Measurements from ENCODE around the gene BCL10. TPM values are rescaled to one million over a fixed set of nuclear protein-coding genes. Genes with fewer than 3 reads are reported as not detected.

The BCL10 gene
- total and polyA plus RNA-seq, 2 of the 13 experiments (the other 11 are each of a cell fraction or from before 2014, with no cell fraction given) = 3.7 to 14.1 TPM

DNA sequence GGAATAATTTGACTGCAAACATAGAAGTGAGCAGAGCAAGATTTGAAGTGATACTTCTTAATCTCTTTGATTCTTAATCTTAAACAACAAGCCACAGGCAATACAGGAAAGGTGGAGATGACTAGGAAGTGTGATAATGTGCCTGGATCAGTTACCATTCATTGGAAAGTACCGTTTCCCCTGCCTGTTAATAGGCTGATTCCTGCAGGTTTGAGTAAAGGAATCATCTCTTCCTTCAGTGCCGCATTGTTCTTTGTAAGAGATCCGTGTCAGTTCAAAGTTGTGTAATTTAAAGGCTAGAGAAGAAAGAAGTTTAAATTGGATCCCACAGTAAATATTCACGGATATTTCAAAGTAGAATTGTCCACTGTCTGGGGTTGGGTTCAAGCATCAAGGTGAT is 43.5 kb upstream of the BCL10 start (continued):
- no peak for TF ChIP-seq RARA (CRISPR knock-in tag; IDR thresholded peaks at IDR 0.05)
- no peak for TF ChIP-seq TOE1 (CRISPR knock-in tag; IDR thresholded peaks at IDR 0.05)
- no peak for TF ChIP-seq ESRRA (CRISPR knock-in tag; IDR thresholded peaks at IDR 0.05; ENCODE audit: low read depth)

DNA sequence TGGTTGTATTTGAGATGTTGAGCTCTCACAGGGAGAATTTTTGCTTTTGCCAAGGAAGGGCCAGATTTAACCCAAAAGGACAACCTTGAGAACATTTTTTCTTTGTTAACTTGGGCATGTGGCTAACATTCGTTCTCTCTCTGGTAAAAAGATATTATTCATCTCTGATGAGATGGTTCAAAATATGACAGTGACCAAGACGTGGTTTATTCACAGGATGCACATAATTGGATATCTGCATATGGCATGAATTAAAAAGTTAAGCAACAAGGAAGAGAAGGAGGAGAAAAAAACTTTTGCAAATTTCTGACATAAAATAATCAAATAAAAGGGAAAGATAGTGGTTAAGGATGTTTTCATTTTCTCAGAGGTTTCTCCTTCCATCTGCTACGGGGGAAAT is 43.1 kb upstream of the BCL10 start:
- no peak overlapping the region for H3K4me2 ChIP-seq (ENCODE audit: low read depth, low read length)
- WGBS (ENCODE audit: low lambda C conversion rate) = over 99% methylated on average over 3 of the region's 3 CpGs
- no TSS peak for BruUV-seq (replicated peaks)
- DNase-seq (ENCODE audit: low spot score) = no peak
- intact Hi-C loops (cut with micrococcal nuclease; ENCODE audit: unreplicated experiment) = no loop called here
- H3K4me1 ChIP-seq (ENCODE audit: insufficient read depth, low read length) = no peaks in the 10 kb centered on the region
- no peaks in the 10 kb centered on the region for H3K9me3 ChIP-seq (ENCODE audit: low read length)
- ChIA-PET CTCF (ENCODE audit: low intra/inter-chr PET ratio, low total read pairs) (no interaction called here), POLR2A (no interaction called here)
- no peaks in the 10 kb centered on the region for H3K79me2 ChIP-seq (ENCODE audit: insufficient read depth, low read length)
- H4K20me1 ChIP-seq (ENCODE audit: insufficient read depth, low read length) = no peaks in the 10 kb centered on the region
- FAIRE-seq = no peak
- H2AFZ ChIP-seq (ENCODE audit: low read length) = no peak overlapping the region
- no peak overlapping the region for H3K27ac ChIP-seq (ENCODE audit: extremely low read length, insufficient read depth, low read length)
- H3K36me3 ChIP-seq (replicated peaks in 1 of 2; ENCODE audit: control insufficient read depth in 1 of 2, insufficient read depth in 2 of 2, low read length in 2 of 2) = peaks cover 10 to 18% of the 10 kb centered on the region in 2 experiments
- H3K9ac ChIP-seq (ENCODE audit: insufficient read depth, low read depth, low read length) = no peak overlapping the region
- ATAC-seq = no peak
- in situ Hi-C loops (cut with HindIII; ENCODE audit: extremely low pct_ligation_motif_present, low pct_unique_long_range_greater_than_20kb) = loop anchor here (10.0 kb wide), 1 partner anchor 375 kb away; no protein-coding TSS in a partner anchor
- H3K4me3 ChIP-seq (replicated peaks in 1 of 3; ENCODE audit: insufficient read depth in 1 of 3, low read depth in 2 of 3, low read length in 3 of 3) = no peak overlapping the region
- no peaks in the 10 kb centered on the region for H3K27me3 ChIP-seq (ENCODE audit: control insufficient read depth in 1 of 2, insufficient read depth in 2 of 2, low read length in 2 of 2)
- TF ChIP-seq MATR3 (CRISPR knock-in tag; IDR thresholded peaks at IDR 0.05) = no peak
- TF ChIP-seq KDM4B (CRISPR knock-in tag; IDR thresholded peaks at IDR 0.05) = no peak
- no peak for TF ChIP-seq ZNF724P (CRISPR knock-in tag; IDR thresholded peaks at IDR 0.05; ENCODE audit: borderline replicate concordance)
- TF ChIP-seq, protein P1, sequence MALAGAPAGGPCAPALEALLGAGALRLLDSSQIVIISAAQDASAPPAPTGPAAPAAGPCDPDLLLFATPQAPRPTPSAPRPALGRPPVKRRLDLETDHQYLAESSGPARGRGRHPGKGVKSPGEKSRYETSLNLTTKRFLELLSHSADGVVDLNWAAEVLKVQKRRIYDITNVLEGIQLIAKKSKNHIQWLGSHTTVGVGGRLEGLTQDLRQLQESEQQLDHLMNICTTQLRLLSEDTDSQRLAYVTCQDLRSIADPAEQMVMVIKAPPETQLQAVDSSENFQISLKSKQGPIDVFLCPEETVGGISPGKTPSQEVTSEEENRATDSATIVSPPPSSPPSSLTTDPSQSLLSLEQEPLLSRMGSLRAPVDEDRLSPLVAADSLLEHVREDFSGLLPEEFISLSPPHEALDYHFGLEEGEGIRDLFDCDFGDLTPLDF (CRISPR knock-in tag; IDR thresholded peaks at IDR 0.05) = no peak
- TF ChIP-seq, protein P2, sequence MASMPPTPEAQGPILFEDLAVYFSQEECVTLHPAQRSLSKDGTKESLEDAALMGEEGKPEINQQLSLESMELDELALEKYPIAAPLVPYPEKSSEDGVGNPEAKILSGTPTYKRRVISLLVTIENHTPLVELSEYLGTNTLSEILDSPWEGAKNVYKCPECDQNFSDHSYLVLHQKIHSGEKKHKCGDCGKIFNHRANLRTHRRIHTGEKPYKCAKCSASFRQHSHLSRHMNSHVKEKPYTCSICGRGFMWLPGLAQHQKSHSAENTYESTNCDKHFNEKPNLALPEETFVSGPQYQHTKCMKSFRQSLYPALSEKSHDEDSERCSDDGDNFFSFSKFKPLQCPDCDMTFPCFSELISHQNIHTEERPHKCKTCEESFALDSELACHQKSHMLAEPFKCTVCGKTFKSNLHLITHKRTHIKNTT (CRISPR knock-in tag; IDR thresholded peaks at IDR 0.05) = no peak
- TF ChIP-seq, protein P3, sequence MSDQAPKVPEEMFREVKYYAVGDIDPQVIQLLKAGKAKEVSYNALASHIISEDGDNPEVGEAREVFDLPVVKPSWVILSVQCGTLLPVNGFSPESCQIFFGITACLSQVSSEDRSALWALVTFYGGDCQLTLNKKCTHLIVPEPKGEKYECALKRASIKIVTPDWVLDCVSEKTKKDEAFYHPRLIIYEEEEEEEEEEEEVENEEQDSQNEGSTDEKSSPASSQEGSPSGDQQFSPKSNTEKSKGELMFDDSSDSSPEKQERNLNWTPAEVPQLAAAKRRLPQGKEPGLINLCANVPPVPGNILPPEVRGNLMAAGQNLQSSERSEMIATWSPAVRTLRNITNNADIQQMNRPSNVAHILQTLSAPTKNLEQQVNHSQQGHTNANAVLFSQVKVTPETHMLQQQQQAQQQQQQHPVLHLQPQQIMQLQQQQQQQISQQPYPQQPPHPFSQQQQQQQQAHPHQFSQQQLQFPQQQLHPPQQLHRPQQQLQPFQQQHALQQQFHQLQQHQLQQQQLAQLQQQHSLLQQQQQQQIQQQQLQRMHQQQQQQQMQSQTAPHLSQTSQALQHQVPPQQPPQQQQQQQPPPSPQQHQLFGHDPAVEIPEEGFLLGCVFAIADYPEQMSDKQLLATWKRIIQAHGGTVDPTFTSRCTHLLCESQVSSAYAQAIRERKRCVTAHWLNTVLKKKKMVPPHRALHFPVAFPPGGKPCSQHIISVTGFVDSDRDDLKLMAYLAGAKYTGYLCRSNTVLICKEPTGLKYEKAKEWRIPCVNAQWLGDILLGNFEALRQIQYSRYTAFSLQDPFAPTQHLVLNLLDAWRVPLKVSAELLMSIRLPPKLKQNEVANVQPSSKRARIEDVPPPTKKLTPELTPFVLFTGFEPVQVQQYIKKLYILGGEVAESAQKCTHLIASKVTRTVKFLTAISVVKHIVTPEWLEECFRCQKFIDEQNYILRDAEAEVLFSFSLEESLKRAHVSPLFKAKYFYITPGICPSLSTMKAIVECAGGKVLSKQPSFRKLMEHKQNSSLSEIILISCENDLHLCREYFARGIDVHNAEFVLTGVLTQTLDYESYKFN (CRISPR knock-in tag; conservative IDR thresholded peaks at IDR 0.05) = no peak
- TF ChIP-seq, protein P4, sequence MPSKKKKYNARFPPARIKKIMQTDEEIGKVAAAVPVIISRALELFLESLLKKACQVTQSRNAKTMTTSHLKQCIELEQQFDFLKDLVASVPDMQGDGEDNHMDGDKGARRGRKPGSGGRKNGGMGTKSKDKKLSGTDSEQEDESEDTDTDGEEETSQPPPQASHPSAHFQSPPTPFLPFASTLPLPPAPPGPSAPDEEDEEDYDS (CRISPR knock-in tag; IDR thresholded peaks at IDR 0.05) = no peak
- TF ChIP-seq, protein P5, sequence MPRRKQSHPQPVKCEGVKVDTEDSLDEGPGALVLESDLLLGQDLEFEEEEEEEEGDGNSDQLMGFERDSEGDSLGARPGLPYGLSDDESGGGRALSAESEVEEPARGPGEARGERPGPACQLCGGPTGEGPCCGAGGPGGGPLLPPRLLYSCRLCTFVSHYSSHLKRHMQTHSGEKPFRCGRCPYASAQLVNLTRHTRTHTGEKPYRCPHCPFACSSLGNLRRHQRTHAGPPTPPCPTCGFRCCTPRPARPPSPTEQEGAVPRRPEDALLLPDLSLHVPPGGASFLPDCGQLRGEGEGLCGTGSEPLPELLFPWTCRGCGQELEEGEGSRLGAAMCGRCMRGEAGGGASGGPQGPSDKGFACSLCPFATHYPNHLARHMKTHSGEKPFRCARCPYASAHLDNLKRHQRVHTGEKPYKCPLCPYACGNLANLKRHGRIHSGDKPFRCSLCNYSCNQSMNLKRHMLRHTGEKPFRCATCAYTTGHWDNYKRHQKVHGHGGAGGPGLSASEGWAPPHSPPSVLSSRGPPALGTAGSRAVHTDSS (CRISPR knock-in tag; conservative IDR thresholded peaks at IDR 0.05) = no peak
- TF ChIP-seq FIP1L1 (IDR thresholded peaks at IDR 0.05; ENCODE audit: borderline replicate concordance, insufficient read depth, low read depth, low read length) = no peak
- TF ChIP-seq KLF9 (CRISPR knock-in tag; IDR thresholded peaks at IDR 0.05; ENCODE audit: low read depth) = no peak
- TF ChIP-seq SOX5 (CRISPR knock-in tag; IDR thresholded peaks at IDR 0.05; ENCODE audit: borderline replicate concordance) = no peak
